K562 (cell line): ENCODE data around the gene ZFP69. TPM values are rescaled to one million over a fixed set of nuclear protein-coding genes. Genes with fewer than 3 reads are reported as not detected.
A peak's percentile ranks its signal among the peaks of the same experiment; 100 is the strongest.

Experiments used
- ARID2 ChIP-seq: fragments of 450-650 bp; IDR thresholded peaks from 2 replicates; pipeline ENCODE4 v1.6.1; 2017; ENCODE audit warnings: antibody characterized with exemption, mild to moderate bottlenecking
- CBFB ChIP-seq: sonication (generic); formaldehyde crosslinking; IDR thresholded peaks from 2 replicates; pipeline ENCODE4 v1.4.0; 2020; ENCODE audit warnings: mild to moderate bottlenecking, missing genetic modification reagents
- CREB1 ChIP-seq, 2 experiments: sonication (generic) in 1 of 2; formaldehyde crosslinking in 1 of 2; IDR thresholded peaks; 2 replicates each; pipeline versions ENCODE4 v1.6.1 to v1.8.0; 2012 to 2022; ENCODE audit warnings: inconsistent platforms in 1 of 2, mild to moderate bottlenecking in 1 of 2, missing genetic modification reagents in 1 of 2, moderate library complexity in 1 of 2
- CSDE1 ChIP-seq, 2 experiments: fragments of 450-650 bp; IDR thresholded peaks; 2 replicates each; pipeline ENCODE4 v1.6.1; 2016; ENCODE audit warnings: mild to moderate bottlenecking in 1 of 2
- GATAD2B ChIP-seq: fragments of 450-650 bp; IDR thresholded peaks from 2 replicates; pipeline ENCODE4 v1.6.1; 2017; ENCODE audit warnings: mild to moderate bottlenecking, borderline replicate concordance
- KLF16 ChIP-seq: IDR thresholded peaks from 2 replicates; pipeline ENCODE4 v1.6.1; 2016; ENCODE audit warnings: antibody characterized with exemption
- NCOA1 ChIP-seq: fragments of 450-650 bp; IDR thresholded peaks from 2 replicates; pipeline ENCODE4 v1.6.1; 2016; ENCODE audit warnings: low read depth
- NFRKB ChIP-seq: fragments of 450-650 bp; IDR thresholded peaks from 2 replicates; pipeline ENCODE4 v1.6.1; 2016; ENCODE audit warnings: low read depth
- ZBTB8A ChIP-seq: fragments of 450-650 bp; IDR thresholded peaks from 2 replicates; pipeline ENCODE4 v1.6.1; 2018; ENCODE audit warnings: mild to moderate bottlenecking, moderate library complexity; ENCODE audit not compliant: partially characterized antibody
- ZNF165 ChIP-seq: fragments of 250-450 bp; sonication (Bioruptor Pico); IDR thresholded peaks from 2 replicates; pipeline ENCODE4 v1.4.0; 2020; ENCODE audit warnings: borderline replicate concordance
- ZNF324 ChIP-seq: fragments of 250-450 bp; sonication (Bioruptor Pico); IDR thresholded peaks from 2 replicates; pipeline ENCODE4 v1.4.0; 2020; ENCODE audit warnings: mild to moderate bottlenecking
- polyA plus RNA-seq, 8 experiments: library from polyadenylated mRNA; depleted of rRNA in 4 of 8; stranded (reverse) in 5 of 8; unstranded in 3 of 8; fragments of >200 nt; fragmentation: Nextera tagmentation in 2 of 8; fragmentation: Illumina TruSeq in 1 of 8; extraction: Ambion mirVana in 2 of 8; extraction: Trizol in 1 of 8; gene quantifications; 2 replicates each; pipeline versions ENCODE4 v1.2.1 to v1.2.3, GENCODE V29; 2011 to 2014; ENCODE audit warnings: inconsistent platforms in 1 of 8, missing spikeins in 1 of 8
- total RNA-seq, 7 experiments: library from RNA; depleted of rRNA in 6 of 7; stranded (reverse); fragments of >200 nt in 6 of 7; fragmentation: Illumina TruSeq in 2 of 7; extraction: Trizol in 2 of 7; gene quantifications; 2 replicates each; pipeline versions ENCODE4 v1.2.1 to v1.2.3, GENCODE V29; 2011 to 2021; ENCODE audit warnings: low replicate concordance in 1 of 7
- TF ChIP-seq, protein P1 (sequence below): fragments of 450-650 bp; conservative IDR thresholded peaks from 2 replicates; pipeline ENCODE4 v1.6.1; 2016; ENCODE audit warnings: missing genetic modification characterization, low read depth, mild to moderate bottlenecking, missing compliant biosample characterization, moderate library complexity
- TF ChIP-seq, protein P2 (sequence below): fragments of 450-650 bp; IDR thresholded peaks from 2 replicates; pipeline ENCODE4 v1.6.1; 2017; ENCODE audit warnings: antibody characterized with exemption
- TF ChIP-seq, protein P3 (sequence below): sonication (generic); formaldehyde crosslinking; IDR thresholded peaks from 2 replicates; pipeline ENCODE4 v1.8.1; 2022; ENCODE audit warnings: missing genetic modification reagents
- TF ChIP-seq, protein P4 (sequence below): IDR thresholded peaks from 2 replicates; pipeline ENCODE4 v1.6.1; 2011; ENCODE audit warnings: borderline replicate concordance, low read depth, mild to moderate bottlenecking, moderate library complexity, low read length; ENCODE audit not compliant: insufficient read depth, poor library complexity, severe bottlenecking
- TF ChIP-seq, protein P5 (sequence below): fragments of 450-650 bp; formaldehyde crosslinking; IDR thresholded peaks from 2 replicates; pipeline ENCODE4 v1.4.0; 2022; ENCODE audit warnings: missing genetic modification characterization
- TF ChIP-seq, protein P6 (sequence below): fragments of 250-450 bp; sonication (Bioruptor Pico); IDR thresholded peaks from 2 replicates; pipeline ENCODE4 v1.5.0; 2021
- TF ChIP-seq, protein P7 (sequence below): fragments of 250-450 bp; sonication (Bioruptor Pico); IDR thresholded peaks from 2 replicates; pipeline ENCODE4 v1.8.0; 2022; ENCODE audit warnings: inconsistent platforms

Gene ZFP69
- total and polyA plus RNA-seq, 9 of the 15 experiments (the other 6 are each of a cell fraction or from before 2014, with no cell fraction given) = 2.0 to 8.4 (median 5.7) TPM

DNA sequence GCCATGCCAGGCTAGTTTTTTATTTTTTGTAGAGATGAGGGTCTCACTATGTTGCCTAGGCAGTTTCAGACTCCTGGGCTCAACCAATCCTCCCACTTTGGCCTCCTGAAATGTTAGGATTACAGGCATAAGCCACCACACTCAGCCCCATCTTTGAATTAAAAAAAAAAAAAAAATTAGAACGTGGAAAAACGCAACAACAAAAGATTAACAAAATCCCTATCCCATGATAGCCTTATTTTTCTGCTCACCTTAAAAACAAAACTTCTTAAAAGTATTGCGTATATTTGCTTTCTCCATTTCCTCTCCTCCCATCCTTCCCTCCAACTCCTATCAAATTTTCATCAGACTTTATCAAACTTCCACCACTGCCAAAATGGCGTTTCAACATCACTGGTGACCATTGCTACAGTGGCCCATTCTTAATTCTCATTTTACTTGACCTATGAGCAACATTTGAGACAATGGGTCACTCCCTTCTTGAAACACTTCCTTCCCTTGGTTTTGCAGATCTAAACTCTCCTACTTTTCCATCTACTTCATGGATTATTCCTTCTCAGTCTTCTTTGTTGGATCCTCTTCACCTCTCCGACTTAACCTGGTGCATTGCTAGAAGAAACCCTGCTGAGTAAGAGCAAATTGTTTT, 53.8 kb downstream of the ZFP69 start (continued):
- no peak for TF ChIP-seq CREB1 (IDR thresholded peaks at IDR 0.05)
- no peak for TF ChIP-seq CREB1 (CRISPR knock-in tag; IDR thresholded peaks at IDR 0.05)
- no peak for TF ChIP-seq ZBTB8A
- TF ChIP-seq KLF16 = no peak
- no peak for TF ChIP-seq ZNF324 (CRISPR knock-in tag)
- TF ChIP-seq, protein P1, sequence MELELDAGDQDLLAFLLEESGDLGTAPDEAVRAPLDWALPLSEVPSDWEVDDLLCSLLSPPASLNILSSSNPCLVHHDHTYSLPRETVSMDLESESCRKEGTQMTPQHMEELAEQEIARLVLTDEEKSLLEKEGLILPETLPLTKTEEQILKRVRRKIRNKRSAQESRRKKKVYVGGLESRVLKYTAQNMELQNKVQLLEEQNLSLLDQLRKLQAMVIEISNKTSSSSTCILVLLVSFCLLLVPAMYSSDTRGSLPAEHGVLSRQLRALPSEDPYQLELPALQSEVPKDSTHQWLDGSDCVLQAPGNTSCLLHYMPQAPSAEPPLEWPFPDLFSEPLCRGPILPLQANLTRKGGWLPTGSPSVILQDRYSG (tag) = no peak
- peak; percentile 79 for TF ChIP-seq NFRKB
- TF ChIP-seq, protein P2, sequence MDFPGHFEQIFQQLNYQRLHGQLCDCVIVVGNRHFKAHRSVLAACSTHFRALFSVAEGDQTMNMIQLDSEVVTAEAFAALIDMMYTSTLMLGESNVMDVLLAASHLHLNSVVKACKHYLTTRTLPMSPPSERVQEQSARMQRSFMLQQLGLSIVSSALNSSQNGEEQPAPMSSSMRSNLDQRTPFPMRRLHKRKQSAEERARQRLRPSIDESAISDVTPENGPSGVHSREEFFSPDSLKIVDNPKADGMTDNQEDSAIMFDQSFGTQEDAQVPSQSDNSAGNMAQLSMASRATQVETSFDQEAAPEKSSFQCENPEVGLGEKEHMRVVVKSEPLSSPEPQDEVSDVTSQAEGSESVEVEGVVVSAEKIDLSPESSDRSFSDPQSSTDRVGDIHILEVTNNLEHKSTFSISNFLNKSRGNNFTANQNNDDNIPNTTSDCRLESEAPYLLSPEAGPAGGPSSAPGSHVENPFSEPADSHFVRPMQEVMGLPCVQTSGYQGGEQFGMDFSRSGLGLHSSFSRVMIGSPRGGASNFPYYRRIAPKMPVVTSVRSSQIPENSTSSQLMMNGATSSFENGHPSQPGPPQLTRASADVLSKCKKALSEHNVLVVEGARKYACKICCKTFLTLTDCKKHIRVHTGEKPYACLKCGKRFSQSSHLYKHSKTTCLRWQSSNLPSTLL = no peak
- TF ChIP-seq ZNF165 (CRISPR knock-in tag) = no peak
- TF ChIP-seq, protein P3, sequence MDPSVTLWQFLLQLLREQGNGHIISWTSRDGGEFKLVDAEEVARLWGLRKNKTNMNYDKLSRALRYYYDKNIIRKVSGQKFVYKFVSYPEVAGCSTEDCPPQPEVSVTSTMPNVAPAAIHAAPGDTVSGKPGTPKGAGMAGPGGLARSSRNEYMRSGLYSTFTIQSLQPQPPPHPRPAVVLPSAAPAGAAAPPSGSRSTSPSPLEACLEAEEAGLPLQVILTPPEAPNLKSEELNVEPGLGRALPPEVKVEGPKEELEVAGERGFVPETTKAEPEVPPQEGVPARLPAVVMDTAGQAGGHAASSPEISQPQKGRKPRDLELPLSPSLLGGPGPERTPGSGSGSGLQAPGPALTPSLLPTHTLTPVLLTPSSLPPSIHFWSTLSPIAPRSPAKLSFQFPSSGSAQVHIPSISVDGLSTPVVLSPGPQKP = no peak
- no peak for TF ChIP-seq NCOA1
- 0 out of 4 replicates have a peak, but pooled peaks of 1 of the 2 experiments have one; percentile 22 for TF ChIP-seq CSDE1 (IDR thresholded peaks at IDR 0.05)
- TF ChIP-seq GATAD2B = no peak
- TF ChIP-seq, protein P4, sequence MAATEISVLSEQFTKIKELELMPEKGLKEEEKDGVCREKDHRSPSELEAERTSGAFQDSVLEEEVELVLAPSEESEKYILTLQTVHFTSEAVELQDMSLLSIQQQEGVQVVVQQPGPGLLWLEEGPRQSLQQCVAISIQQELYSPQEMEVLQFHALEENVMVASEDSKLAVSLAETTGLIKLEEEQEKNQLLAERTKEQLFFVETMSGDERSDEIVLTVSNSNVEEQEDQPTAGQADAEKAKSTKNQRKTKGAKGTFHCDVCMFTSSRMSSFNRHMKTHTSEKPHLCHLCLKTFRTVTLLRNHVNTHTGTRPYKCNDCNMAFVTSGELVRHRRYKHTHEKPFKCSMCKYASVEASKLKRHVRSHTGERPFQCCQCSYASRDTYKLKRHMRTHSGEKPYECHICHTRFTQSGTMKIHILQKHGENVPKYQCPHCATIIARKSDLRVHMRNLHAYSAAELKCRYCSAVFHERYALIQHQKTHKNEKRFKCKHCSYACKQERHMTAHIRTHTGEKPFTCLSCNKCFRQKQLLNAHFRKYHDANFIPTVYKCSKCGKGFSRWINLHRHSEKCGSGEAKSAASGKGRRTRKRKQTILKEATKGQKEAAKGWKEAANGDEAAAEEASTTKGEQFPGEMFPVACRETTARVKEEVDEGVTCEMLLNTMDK = no peak
- TF ChIP-seq, protein P5, sequence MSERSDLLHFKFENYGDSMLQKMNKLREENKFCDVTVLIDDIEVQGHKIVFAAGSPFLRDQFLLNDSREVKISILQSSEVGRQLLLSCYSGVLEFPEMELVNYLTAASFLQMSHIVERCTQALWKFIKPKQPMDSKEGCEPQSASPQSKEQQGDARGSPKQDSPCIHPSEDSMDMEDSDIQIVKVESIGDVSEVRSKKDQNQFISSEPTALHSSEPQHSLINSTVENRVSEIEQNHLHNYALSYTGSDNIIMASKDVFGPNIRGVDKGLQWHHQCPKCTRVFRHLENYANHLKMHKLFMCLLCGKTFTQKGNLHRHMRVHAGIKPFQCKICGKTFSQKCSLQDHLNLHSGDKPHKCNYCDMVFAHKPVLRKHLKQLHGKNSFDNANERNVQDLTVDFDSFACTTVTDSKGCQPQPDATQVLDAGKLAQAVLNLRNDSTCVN (CRISPR knock-in tag) = no peak
- no peak for TF ChIP-seq CBFB (CRISPR knock-in tag)
- 0 out of 2 replicates have a peak, but pooled peaks have one; percentile 4 for TF ChIP-seq ARID2
- TF ChIP-seq, protein P6, sequence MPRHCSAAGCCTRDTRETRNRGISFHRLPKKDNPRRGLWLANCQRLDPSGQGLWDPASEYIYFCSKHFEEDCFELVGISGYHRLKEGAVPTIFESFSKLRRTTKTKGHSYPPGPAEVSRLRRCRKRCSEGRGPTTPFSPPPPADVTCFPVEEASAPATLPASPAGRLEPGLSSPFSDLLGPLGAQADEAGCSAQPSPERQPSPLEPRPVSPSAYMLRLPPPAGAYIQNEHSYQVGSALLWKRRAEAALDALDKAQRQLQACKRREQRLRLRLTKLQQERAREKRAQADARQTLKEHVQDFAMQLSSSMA = no peak
- TF ChIP-seq, protein P7, sequence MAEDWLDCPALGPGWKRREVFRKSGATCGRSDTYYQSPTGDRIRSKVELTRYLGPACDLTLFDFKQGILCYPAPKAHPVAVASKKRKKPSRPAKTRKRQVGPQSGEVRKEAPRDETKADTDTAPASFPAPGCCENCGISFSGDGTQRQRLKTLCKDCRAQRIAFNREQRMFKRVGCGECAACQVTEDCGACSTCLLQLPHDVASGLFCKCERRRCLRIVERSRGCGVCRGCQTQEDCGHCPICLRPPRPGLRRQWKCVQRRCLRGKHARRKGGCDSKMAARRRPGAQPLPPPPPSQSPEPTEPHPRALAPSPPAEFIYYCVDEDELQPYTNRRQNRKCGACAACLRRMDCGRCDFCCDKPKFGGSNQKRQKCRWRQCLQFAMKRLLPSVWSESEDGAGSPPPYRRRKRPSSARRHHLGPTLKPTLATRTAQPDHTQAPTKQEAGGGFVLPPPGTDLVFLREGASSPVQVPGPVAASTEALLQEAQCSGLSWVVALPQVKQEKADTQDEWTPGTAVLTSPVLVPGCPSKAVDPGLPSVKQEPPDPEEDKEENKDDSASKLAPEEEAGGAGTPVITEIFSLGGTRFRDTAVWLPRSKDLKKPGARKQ (CRISPR knock-in tag) = 0 out of 2 replicates have a peak, but pooled peaks have one; percentile 14
